Measurements from ENCODE around the gene DPP10. TPM values are rescaled to one million over a fixed set of nuclear protein-coding genes. Genes with fewer than 3 reads are reported as not detected.

The DPP10 gene
- total RNA-seq, 1 donor from 2014 or later: 1.1 TPM

GRCh38 chr2:115635430-115635829 is 1193.0 kb downstream of the DPP10 start:
- FAIRE-seq: no peak
- H3K9ac ChIP-seq (ENCODE audit: low read length): no peak overlapping the region

GRCh38 chr2:115649731-115650130 is 1207.3 kb downstream of the DPP10 start:
- no peaks in the 10 kb centered on the region for H3K27me3 Mint-ChIP-seq (ENCODE audit: low read depth, unreplicated experiment)
- H3K36me3 Mint-ChIP-seq (ENCODE audit: low read depth, unreplicated experiment): no peaks in the 10 kb centered on the region
- no peak overlapping the region for H3K4me3 Mint-ChIP-seq (ENCODE audit: unreplicated experiment)
- H3K27me3 ChIP-seq (ENCODE audit: insufficient read depth, low read length): no peaks in the 10 kb centered on the region
- no peak overlapping the region for H3K4me2 ChIP-seq (ENCODE audit: low read length)
- H3K4me3 ChIP-seq (ENCODE audit: insufficient read depth, low read depth, low read length): no peak overlapping the region
- H3K36me3 ChIP-seq (ENCODE audit: insufficient read depth, low read length): no peaks in the 10 kb centered on the region
- no peak overlapping the region for H3K27ac ChIP-seq (ENCODE audit: low read depth, low read length)
- H3K9me3 Mint-ChIP-seq (ENCODE audit: unreplicated experiment): peaks cover 5% of the 10 kb centered on the region
- TF ChIP-seq CTCF (IDR thresholded peaks at IDR 0.05; ENCODE audit: insufficient read depth, low read depth, low read length) (no peak), EZH2 (IDR thresholded peaks at IDR 0.05; ENCODE audit: insufficient read depth, low read length) (no peak)
- H3K9me3 ChIP-seq (ENCODE audit: insufficient read depth, low read depth, low read length): no peaks in the 10 kb centered on the region
- H3K79me2 ChIP-seq (ENCODE audit: insufficient read depth, low read length): no peaks in the 10 kb centered on the region
- H3K4me1 Mint-ChIP-seq (ENCODE audit: low read depth, unreplicated experiment): peaks cover 30% of the 10 kb centered on the region
- H3K4me1 ChIP-seq (ENCODE audit: insufficient read depth, low read length): no peaks in the 10 kb centered on the region
- no peak overlapping the region for H2AFZ ChIP-seq (ENCODE audit: low read depth, low read length)
- no peak for DNase-seq (ENCODE audit: low read depth)
- no peak overlapping the region for H3K9ac ChIP-seq (ENCODE audit: low read length)
- H3K27ac Mint-ChIP-seq (ENCODE audit: unreplicated experiment): no peak overlapping the region
- no peak for FAIRE-seq
- no peaks in the 10 kb centered on the region for H4K20me1 ChIP-seq (ENCODE audit: insufficient read depth, low read length)

More at GRCh38 chr2:115635430-115635829, 1193.0 kb downstream of the DPP10 start:
- Histone ChIP-seq H3K4me3 (ENCODE audit: insufficient read depth, low read depth, low read length) (no peak overlapping the region), H3K27ac (ENCODE audit: low read depth, low read length) (no peak overlapping the region), H4K20me1 (ENCODE audit: insufficient read depth, low read length) (no peaks in the 10 kb centered on the region), H3K27me3 (ENCODE audit: insufficient read depth, low read length) (no peaks in the 10 kb centered on the region), H3K4me2 (ENCODE audit: low read length) (no peak overlapping the region), H3K79me2 (ENCODE audit: insufficient read depth, low read length) (no peaks in the 10 kb centered on the region), H3K4me1 (ENCODE audit: insufficient read depth, low read length) (no peaks in the 10 kb centered on the region), H3K36me3 (ENCODE audit: insufficient read depth, low read length) (no peaks in the 10 kb centered on the region), H2AFZ (ENCODE audit: low read depth, low read length) (no peak overlapping the region), H3K9me3 (ENCODE audit: insufficient read depth, low read depth, low read length) (peaks cover 5% of the 10 kb centered on the region)
- Mint-ChIP-seq H3K4me1 (ENCODE audit: low read depth, unreplicated experiment) (no peaks in the 10 kb centered on the region), H3K27me3 (ENCODE audit: low read depth, unreplicated experiment) (no peaks in the 10 kb centered on the region), H3K9me3 (ENCODE audit: unreplicated experiment) (peaks cover 8% of the 10 kb centered on the region), H3K27ac (ENCODE audit: unreplicated experiment) (no peak overlapping the region), H3K36me3 (ENCODE audit: low read depth, unreplicated experiment) (no peaks in the 10 kb centered on the region), H3K4me3 (ENCODE audit: unreplicated experiment) (no peak overlapping the region)
- TF ChIP-seq CTCF (IDR thresholded peaks at IDR 0.05; ENCODE audit: insufficient read depth, low read depth, low read length) (no peak), EZH2 (IDR thresholded peaks at IDR 0.05; ENCODE audit: insufficient read depth, low read length) (no peak)
- no peak for DNase-seq (ENCODE audit: low read depth)

- H3K4me1 Mint-ChIP-seq (ENCODE audit: low read depth, unreplicated experiment): peaks cover 30% of the 10 kb centered on the region
- peaks cover 5% of the 10 kb centered on the region for H3K9me3 Mint-ChIP-seq (ENCODE audit: unreplicated experiment)
- Histone ChIP-seq H3K27me3 (ENCODE audit: insufficient read depth, low read length) (no peaks in the 10 kb centered on the region), H3K4me2 (ENCODE audit: low read length) (no peak overlapping the region), H3K36me3 (ENCODE audit: insufficient read depth, low read length) (no peaks in the 10 kb centered on the region), H3K4me3 (ENCODE audit: insufficient read depth, low read depth, low read length) (no peak overlapping the region), H3K4me1 (ENCODE audit: insufficient read depth, low read length) (no peaks in the 10 kb centered on the region), H4K20me1 (ENCODE audit: insufficient read depth, low read length) (no peaks in the 10 kb centered on the region), H2AFZ (ENCODE audit: low read depth, low read length) (no peak overlapping the region), H3K9me3 (ENCODE audit: insufficient read depth, low read depth, low read length) (no peaks in the 10 kb centered on the region), H3K27ac (ENCODE audit: low read depth, low read length) (no peak overlapping the region), H3K79me2 (ENCODE audit: insufficient read depth, low read length) (no peaks in the 10 kb centered on the region), H3K9ac (ENCODE audit: low read length) (no peak overlapping the region)
- no peak overlapping the region for H3K4me3 Mint-ChIP-seq (ENCODE audit: unreplicated experiment)
- no peaks in the 10 kb centered on the region for H3K36me3 Mint-ChIP-seq (ENCODE audit: low read depth, unreplicated experiment)
- DNase-seq (ENCODE audit: low read depth): no peak
- no peak for FAIRE-seq
- H3K27me3 Mint-ChIP-seq (ENCODE audit: low read depth, unreplicated experiment): no peaks in the 10 kb centered on the region
- TF ChIP-seq CTCF (IDR thresholded peaks at IDR 0.05; ENCODE audit: insufficient read depth, low read depth, low read length) (no peak), EZH2 (IDR thresholded peaks at IDR 0.05; ENCODE audit: insufficient read depth, low read length) (no peak)
- peak overlapping the region; percentile 79 for H3K27ac Mint-ChIP-seq (ENCODE audit: unreplicated experiment)
Observed at GRCh38 chr2:115650827-115651226, 1208.4 kb downstream of the DPP10 start.
